Measurements from ENCODE around the gene CAPN14.

GRCh38 chr2:31226266-31226665 lies 9.0 kb upstream of the CAPN14 start:
- TF ChIP-seq CTCF (IDR thresholded peaks at IDR 0.05; ENCODE audit: low read length) (no peak), EZH2 (optimal IDR thresholded peaks at IDR 0.05; ENCODE audit: low read depth, low read length) (no peak), EZH2phosphoT487 (IDR thresholded peaks at IDR 0.05; ENCODE audit: low read length) (no peak)

All from MM.1S (cell line).